SKM-1 (cell line): Measurements from ENCODE around the gene PRKACB.
"Not testable (repeated sequence)": the region's sequence is repeated elsewhere in the genome, so short reads cannot be mapped to it uniquely, and the experiment has no call there.

Source experiments
- DNase-seq: peaks from one replicate; lab custom pipeline; 2025; ENCODE audit not compliant: unreplicated experiment; lab: John Stamatoyannopoulos, UW

PRKACB gene

GRCh38 chr1:84265867-84266266 is 121.8 kb downstream of the PRKACB start:
- no peak for DNase-seq

- no peak for DNase-seq
These were observed 122.7 kb downstream of the PRKACB start for GRCh38 chr1:84266748-84267147.

GRCh38 chr1:84267476-84267875 is 123.4 kb downstream of the PRKACB start:
- no peak for DNase-seq

GRCh38 chr1:84268346-84268745 is 124.3 kb downstream of the PRKACB start:
- DNase-seq = no peak

GRCh38 chr1:84269306-84269705 is 125.2 kb downstream of the PRKACB start:
- DNase-seq = no peak

GRCh38 chr1:84271441-84272151 is 127.5 kb downstream of the PRKACB start:
- DNase-seq = peak; percentile 42

- no peak for DNase-seq
These were observed 128.3 kb downstream of the PRKACB start for GRCh38 chr1:84272401-84272800.

GRCh38 chr1:84277343-84278059 is 133.4 kb downstream of the PRKACB start:
- no peak for DNase-seq

- DNase-seq = no peak
These were observed 134.8 kb downstream of the PRKACB start for GRCh38 chr1:84278905-84279304.

- no peak for DNase-seq
These were observed 136.8 kb downstream of the PRKACB start for GRCh38 chr1:84280912-84281311.

GRCh38 chr1:84282780-84283333 is 138.8 kb downstream of the PRKACB start:
- DNase-seq = no peak

- no peak for DNase-seq
These were observed 139.3 kb downstream of the PRKACB start for GRCh38 chr1:84283381-84283780.

GRCh38 chr1:84286071-84286470 is 142.0 kb downstream of the PRKACB start:
- no peak for DNase-seq

- not testable (repeated sequence) for DNase-seq
These were observed 143.3 kb downstream of the PRKACB start for GRCh38 chr1:84287389-84287788.
